ENCODE measurements around the gene SERTAD3. TPM values are rescaled to one million over a fixed set of nuclear protein-coding genes. Genes with fewer than 3 reads are reported as not detected.
"Not testable (repeated sequence)": the region's sequence is repeated elsewhere in the genome, so short reads cannot be mapped to it uniquely, and the experiment has no call there.

Gene SERTAD3
- total RNA-seq, 1 donor: 49.2 TPM

- peak; percentile 88 for DNase-seq (ENCODE audit: low read depth)
- peak overlapping the region; percentile 73 for H3K4me3 ChIP-seq (ENCODE audit: low read depth, low read length)
- TF ChIP-seq CTCF (IDR thresholded peaks at IDR 0.05; ENCODE audit: insufficient read depth, low read depth, low read length): no peak
Measured at GRCh38 chr19:40465025-40465556, 21.0 kb upstream of the SERTAD3 start.

- peak; percentile 89 for DNase-seq (ENCODE audit: low read depth)
- TF ChIP-seq CTCF (IDR thresholded peaks at IDR 0.05; ENCODE audit: insufficient read depth, low read depth, low read length): peak; percentile 91
Measured at GRCh38 chr19:40464059-40465024, 20.2 kb upstream of the SERTAD3 start.

GRCh38 chr19:40463587-40464037 is 19.5 kb upstream of the SERTAD3 start:
- not testable (repeated sequence) for H3K4me3 ChIP-seq (ENCODE audit: low read depth, low read length)
- peak; percentile 18 for DNase-seq (ENCODE audit: low read depth)

More at GRCh38 chr19:40464059-40465024, 20.2 kb upstream of the SERTAD3 start:
- peak overlapping the region; percentile 73 for H3K4me3 ChIP-seq (ENCODE audit: low read depth, low read length)

- DNase-seq (ENCODE audit: low read depth): no peak
- no peak for TF ChIP-seq CTCF (IDR thresholded peaks at IDR 0.05; ENCODE audit: insufficient read depth, low read depth, low read length)
- H3K4me3 ChIP-seq (ENCODE audit: low read depth, low read length): no peak overlapping the region
Measured at GRCh38 chr19:40461669-40462221, 17.6 kb upstream of the SERTAD3 start.

- TF ChIP-seq CTCF (IDR thresholded peaks at IDR 0.05; ENCODE audit: insufficient read depth, low read depth, low read length): no peak
- no peak overlapping the region for H3K4me3 ChIP-seq (ENCODE audit: low read depth, low read length)
- DNase-seq (ENCODE audit: low read depth): no peak
Measured at GRCh38 chr19:40460185-40460584, 16.1 kb upstream of the SERTAD3 start.

GRCh38 chr19:40458597-40458974 is 14.5 kb upstream of the SERTAD3 start:
- TF ChIP-seq CTCF (IDR thresholded peaks at IDR 0.05; ENCODE audit: insufficient read depth, low read depth, low read length): no peak
- no peak for DNase-seq (ENCODE audit: low read depth)

GRCh38 chr19:40457953-40458596 is 13.9 kb upstream of the SERTAD3 start:
- no peak for TF ChIP-seq CTCF (IDR thresholded peaks at IDR 0.05; ENCODE audit: insufficient read depth, low read depth, low read length)
- DNase-seq (ENCODE audit: low read depth): no peak
- H3K4me3 ChIP-seq (ENCODE audit: low read depth, low read length): no peak overlapping the region

More at GRCh38 chr19:40458597-40458974, 14.5 kb upstream of the SERTAD3 start:
- no peak overlapping the region for H3K4me3 ChIP-seq (ENCODE audit: low read depth, low read length)

All from fibroblast of villous mesenchyme (primary cell).